HG02938 (cell line): ENCODE results near the gene ADI1.
A peak's percentile ranks its signal among the peaks of the same experiment; 100 is the strongest.
"Not testable (repeated sequence)": the region's sequence is repeated elsewhere in the genome, so short reads cannot be mapped to it uniquely, and the experiment has no call there.

ENCODE experiments used
- ATAC-seq: cut with Tn5 transposase; IDR thresholded peaks from one replicate; pipeline ENCODE4 v1.9.1; 2021; ENCODE audit warnings: mild to moderate bottlenecking, moderate library complexity; ENCODE audit not compliant: unreplicated experiment

The ADI1 gene

DNA sequence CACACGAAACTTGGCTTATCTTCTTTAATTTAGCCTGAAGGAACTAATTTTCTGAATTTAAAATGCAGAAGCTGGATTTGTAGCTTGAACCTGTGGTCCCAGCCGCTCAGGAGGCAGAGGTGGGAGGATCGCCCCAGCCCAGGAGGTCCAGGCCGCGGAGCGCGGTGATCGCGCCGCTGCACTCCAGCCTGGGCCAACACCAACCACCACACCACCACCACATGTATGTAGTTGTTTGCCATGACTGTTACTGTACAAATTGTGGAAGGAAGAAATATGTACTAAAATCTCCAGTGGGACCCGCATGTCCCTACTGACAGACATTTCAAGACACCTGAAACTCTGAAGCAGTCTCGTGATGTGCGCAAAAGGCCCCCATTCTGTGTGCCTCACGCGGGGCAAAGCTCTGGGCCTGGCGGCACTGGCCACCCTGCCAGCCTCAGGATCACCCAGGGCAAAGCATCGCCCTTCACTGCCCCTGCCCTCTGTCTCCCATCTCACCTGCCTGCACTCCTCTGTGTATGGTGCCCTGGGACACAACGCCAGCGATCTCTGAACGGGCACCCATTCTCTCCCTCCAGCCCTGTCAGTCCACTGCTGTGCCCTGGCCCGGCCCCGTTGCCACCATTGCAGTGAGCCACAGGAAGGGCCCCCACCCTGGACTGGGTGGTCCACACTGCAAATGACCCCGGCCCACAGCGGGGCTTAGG lies 10.1 kb upstream of the ADI1 start:
- no peak for ATAC-seq

DNA sequence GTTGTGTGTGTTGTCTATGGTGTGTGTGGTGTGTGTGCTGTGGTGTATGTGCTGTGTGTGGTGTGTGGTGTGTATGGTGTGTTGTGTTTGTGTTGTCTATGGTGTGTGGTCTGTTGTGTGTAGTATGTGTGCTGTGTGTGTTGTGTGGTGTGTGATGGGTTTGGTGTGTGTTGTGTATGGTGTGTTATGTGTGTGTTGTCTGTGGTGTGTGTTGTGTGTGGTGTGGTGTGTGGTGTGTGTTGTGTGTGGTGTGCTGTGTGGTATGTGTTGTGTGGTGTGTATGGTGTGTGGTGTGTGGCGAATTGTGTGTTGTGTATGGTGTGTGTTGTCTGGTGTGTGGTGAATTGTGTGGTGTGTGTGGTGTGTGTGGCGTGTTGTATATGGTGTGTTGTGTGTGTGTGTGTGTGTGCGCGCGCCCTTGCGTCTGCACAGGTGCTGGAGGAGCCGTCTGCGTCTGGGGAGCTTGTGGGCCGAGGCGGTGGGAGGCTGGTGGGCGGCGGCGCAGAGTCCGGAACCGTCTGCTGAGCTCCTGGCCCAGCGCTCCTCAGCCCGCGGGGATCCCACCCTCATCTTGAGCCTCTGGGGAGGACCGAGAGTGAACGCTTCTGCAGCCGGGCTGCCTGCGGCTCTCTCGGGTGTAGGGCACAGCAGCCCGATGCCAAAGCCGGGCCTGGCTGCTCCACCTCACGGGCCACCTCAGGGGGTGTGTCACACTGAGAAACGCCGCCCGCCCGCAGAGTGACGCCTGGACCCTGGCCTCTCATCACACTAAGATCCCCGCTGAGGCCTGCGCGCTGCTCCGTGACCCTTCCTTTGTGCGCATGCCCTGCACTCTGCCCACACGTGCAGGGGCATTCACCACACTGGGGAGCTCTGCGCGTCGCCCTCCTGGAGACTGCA lies 8.8 kb upstream of the ADI1 start:
- no peak for ATAC-seq

DNA sequence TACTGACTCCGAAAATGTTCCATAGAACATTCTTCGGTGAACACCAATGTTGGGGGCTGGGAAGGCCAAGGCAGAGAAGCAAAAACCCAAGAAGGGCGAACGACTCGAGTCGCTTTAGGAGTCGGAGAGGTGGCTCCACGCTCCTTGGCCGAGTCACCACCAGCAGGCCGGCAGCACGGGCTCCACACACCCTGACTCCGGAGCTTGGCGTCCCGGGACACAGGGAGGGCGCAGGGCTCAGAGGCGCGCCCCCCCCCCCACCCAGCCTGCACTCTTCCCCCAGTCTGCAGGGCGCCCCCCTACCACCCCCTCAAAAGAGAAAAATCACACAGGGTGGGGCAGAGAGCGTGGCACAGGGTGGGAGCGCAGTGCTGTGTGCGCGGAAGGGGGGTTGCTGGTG lies 7.5 kb upstream of the ADI1 start:
- ATAC-seq, result no peak

DNA sequence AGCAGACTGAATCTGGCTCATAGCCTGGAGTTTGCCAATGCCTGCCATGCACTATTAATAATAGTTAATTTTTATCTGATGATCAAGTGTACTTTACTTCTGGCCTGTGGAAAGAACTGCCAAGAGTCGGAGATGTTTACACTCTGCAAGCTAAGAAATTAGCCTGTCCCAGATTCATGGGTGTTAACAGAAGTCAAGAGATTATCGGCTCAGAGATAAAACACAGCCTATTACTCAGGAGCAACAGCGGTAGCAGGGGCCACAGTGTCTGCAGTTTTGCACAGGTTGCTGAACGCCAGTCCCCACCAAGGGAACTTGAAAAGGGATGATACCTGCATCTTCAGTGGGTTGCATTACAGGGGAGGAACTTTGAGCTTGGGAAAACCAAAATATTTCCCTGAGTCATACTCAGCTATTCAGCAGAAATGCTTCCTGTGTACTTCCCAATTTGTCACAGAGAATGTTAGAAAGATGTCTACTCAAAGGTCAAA lies 4.3 kb upstream of the ADI1 start:
- ATAC-seq, result no peak

DNA sequence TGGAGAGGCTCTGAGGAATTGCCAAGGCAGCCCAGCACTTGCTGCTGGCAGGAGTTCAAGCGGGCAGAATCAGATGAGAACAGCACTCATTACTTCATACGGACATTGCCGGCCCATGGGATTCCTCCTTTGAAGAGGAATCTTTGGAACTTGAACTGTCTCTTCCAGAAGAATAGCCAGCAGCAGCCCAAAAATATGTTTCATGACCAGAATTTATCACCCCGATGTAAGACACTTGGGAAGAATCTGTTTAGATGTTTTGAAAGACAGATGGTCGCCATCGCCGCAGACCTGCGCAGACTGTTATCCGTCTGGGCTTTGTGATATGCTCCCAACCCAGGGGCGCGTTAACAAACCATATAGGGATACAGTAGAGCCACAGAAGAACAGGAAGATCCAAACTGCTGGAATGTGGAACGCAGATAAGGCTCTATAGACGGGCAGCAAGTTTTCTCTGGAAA lies 3.7 kb upstream of the ADI1 start:
- ATAC-seq, result no peak

DNA sequence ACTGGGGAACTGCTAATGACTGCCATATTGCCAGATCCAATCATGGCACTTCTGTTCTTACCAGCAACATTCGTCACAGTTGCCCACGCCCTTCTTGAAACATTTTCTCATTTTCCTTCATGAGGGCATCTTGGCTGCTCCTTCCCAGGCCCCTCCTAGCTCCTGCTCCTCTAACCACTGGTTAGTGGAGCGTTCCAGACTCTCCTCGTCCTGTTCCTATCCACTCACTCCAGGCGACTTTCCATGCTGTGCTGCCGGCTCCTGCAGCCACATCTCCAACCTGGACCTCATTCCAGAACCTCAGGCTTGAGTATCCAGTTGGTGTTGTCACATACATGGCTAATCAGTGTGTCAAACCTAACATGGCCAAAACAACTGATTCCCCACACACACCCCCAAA lies 1.3 kb upstream of the ADI1 start:
- no peak for ATAC-seq

DNA sequence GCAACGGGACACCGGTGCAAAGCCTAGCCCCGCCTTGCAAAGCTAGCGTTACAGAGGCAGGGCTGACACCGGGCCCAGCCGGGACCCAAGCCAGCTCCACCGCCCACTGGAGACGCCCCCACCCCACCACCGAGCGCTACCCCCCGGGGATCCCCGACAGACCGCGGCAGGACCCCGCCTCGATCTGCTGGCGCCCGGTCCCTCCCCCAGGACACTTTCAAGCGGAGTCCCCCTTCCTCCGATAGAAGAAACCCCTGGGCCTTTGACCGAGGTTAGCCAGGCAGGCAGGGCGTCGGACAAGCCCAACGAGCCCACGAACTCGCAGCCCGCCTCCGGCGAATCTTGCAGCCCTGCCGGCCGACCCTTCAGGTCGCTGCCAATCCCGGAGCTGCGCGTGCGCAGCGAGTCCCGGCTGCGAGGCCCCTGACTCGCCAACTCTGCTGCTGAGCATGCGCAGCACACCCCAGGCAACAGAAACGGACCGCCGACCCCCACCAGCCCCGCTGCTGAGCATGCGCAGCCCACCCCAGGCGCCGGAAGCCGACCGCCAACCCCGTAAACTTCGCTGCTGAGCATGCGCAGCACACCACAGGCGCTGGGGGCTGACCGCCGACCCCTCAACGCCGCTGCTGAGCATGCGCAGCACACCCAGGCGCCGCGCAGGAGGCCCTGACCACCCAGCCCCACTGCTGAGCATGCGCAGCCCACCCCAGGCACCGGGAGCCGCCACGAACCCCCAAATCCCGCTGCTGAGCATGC lies 656 bp downstream of the ADI1 start:
- ATAC-seq, result peak; percentile 72

DNA sequence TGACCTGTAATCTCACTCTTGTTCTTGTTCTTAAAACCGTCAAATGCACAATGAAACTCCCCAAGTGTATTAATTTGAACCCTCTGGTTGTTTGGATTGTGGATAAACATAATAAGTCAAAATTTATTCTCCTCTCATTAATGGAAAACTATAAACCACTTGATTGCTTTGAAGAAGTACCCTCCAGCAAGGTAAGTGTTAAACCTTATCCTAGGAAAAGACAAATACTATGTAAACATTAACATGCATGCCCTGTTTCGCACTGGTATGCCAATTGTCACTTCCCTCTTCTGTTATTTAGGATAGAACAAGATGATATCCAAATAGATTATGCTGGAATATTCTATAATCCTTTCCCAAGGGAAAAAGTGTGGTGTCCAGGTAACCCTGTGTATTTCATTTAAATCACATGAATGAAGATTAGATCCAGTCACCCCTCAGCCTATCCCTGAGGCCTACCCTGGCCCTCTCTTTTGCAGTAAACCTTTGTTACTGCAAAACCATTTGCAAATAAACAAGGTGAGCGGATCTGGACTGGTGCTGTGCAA lies 1.3 kb downstream of the ADI1 start:
- no peak for ATAC-seq

DNA sequence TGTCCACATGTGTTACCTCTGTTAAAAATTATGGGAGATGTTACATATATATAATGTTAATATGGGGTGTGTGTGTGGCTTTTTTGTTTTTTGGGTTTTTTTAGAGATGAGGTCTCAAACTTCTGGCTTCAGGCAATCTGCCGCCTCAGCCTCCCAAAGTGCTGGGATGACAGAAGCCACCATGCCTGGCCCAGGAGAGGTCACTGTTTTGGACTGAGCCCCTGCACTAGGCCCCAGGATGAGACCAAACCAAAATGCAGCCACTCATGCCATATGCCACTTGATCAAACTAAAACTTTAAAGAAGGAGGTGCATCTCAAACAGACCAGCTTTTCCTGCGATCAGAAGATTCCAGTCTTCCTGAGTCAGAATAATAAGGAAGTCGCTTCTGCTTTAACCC lies 2.5 kb downstream of the ADI1 start:
- no peak for ATAC-seq

DNA sequence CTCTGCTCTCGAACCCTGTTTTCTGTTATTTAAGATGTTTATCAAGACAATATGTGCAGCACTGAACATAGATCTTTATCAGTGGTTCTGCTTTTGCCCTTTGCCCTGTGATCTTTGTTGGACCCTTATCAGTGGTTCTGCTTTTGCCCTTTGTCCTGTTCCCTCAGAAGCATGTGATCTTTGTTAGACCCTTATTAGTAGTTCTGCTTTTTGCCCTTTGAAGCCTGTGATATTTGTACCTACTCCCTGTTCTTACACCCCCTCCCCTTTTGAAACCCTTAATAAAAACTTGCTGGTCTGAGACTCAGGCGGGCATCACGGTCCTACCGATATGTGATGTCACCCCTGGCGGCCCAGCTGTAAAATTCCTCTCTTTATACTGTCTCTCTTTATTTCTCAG lies 3.9 kb downstream of the ADI1 start:
- ATAC-seq, result not testable (repeated sequence)

DNA sequence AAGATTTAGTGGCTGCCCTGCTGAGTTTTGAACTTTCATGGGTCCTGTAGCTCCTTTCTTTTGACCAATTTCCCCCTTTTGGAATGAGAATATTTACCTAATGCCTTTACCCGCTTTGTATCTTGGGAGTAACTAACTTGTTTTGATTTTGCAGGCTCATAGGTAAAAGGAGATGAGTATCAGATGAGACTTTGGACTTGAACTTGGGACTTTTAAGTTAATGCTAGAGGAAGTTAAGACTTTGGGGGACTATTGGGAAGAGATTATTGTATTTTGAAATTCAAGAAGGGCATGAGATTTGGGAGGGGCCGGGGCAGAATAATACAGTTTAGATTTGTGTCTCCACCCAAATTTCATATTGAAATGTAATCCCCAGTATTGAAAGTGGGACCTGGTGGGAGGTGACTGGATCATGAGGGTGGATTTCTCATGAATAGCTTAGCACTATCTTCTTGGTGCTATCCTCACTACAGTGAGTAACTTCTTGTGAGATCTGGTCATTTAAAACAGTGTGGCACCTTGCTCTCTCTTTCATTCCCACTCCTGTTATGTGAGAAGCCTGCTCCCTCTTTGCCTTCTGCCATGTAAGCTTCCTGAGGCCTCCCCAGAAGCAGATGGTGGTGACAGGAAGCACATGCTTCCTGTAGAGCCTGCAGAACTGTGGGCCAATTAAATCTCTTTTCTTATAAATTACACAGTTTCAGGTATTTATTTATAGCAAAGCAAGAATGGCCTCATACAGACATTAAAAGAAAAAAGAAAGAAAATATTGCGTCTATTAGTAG lies 6.1 kb downstream of the ADI1 start:
- ATAC-seq, result no peak

DNA sequence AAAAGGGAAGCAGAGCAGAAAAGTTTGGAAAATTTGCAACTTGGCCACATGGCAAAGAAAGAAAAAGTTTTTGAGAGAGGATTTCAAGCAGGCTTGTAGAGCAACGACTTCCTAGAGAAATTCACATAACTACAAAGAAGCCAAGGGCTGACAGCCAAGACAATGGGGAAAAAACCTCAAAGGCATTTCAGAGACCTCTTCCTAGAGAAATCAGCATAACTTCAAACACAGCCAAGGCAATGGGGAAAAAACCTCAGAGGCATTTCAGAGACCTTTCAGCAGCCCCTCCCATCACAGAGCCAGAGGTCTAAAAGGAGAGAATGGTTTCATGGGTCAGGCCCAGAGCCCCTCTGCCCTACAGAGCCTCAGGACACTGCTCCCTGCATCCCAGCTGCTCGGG lies 7.2 kb downstream of the ADI1 start:
- ATAC-seq, result no peak

DNA sequence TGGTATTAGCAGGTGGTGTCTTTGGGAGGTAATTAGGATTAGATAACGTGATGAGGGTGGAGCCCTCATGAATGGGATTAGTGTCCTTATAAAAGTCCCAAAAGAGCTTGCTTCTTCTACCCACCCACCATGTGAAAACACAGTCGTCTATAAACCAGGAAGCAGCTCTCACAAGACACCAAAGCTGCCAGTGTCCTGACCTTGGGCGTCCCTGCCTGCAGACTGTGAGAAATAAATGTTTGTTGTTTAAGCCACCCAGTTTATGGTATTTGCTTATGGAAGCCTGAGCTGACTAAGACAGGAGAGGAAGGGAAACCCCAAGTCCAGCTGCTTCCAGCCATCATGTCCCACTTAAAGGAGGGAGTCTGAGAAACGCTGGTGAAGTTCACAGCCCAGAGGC lies 13.6 kb downstream of the ADI1 start:
- no peak for ATAC-seq

DNA sequence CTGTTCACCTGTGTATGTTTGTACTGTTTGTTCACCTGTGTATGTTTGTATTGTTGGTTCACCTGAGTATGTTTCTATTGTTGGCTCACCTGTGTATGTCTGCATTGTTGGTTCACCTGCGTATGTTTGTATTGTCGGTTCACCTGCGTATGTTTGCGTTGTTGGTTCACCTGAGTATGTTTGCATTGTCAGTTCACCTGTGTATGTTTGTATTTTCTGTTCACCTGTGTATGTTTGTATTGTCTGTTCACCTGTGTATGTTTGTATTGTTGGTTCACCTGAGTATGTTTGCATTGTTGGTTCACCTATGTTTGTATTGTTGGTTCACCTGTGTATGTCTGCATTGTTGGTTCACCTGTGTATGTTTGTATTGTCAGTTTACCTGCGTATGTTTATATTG lies 14.6 kb downstream of the ADI1 start:
- ATAC-seq, result no peak

DNA sequence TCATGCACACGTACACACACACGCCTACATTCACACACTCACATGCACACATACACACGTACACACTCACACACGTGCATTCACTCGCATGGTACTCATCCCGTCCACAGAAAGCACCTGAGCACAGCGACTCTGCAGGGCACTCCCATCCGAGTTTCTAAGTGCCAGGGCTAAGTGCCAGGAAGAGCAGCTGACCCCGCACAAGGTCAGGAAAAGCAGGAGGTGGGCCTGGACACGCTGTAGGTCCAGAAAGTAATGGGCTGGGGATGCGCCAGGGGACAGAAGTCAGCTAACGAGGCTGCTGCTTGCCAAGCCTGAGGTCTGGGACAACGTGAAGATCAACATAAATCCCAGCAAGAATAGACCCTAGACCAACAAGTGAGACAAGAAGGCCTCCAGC lies 15.8 kb downstream of the ADI1 start:
- ATAC-seq, result no peak

DNA sequence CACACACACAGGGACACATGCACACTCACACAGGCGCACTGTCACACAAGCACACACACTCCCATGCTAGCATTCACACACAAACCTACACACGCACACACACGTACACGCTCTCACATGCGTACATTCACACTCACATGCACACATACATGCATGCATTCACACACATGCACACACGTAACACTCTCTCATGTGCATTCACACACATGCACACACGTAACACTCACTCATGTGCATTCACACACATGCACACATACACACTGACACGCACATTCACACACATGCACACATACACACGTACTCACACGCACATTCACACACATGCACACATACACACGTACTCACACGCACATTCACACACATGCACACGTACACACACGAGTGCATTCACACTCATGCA lies 16.3 kb downstream of the ADI1 start:
- no peak for ATAC-seq

DNA sequence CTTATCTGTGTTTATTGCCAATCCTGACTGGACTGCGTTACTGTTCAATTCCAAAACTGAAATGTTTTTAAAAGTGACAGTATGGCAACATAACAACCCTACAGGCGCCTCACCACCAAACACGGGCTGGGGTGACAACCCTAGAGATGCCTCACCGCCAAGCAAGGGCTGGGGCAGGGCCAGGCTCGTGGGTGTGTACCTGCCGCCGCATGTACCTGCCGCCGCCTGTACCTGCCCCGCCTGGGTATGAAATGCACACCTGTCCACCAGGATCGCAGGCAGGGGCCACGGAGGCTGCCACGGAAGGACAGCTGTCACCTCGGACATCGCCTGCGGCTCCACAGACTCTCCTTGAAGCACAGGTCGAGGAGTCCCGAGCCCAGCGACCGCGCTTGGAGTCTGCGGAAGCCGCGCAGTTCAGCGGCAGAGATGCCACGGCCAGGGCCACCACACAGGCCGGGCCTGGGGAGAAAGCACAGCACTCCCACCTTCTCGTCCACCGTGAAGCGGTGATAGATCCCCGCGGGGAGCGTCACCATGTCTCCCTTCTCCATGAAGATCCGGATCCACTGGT lies 18.9 kb downstream of the ADI1 start:
- no peak for ATAC-seq

DNA sequence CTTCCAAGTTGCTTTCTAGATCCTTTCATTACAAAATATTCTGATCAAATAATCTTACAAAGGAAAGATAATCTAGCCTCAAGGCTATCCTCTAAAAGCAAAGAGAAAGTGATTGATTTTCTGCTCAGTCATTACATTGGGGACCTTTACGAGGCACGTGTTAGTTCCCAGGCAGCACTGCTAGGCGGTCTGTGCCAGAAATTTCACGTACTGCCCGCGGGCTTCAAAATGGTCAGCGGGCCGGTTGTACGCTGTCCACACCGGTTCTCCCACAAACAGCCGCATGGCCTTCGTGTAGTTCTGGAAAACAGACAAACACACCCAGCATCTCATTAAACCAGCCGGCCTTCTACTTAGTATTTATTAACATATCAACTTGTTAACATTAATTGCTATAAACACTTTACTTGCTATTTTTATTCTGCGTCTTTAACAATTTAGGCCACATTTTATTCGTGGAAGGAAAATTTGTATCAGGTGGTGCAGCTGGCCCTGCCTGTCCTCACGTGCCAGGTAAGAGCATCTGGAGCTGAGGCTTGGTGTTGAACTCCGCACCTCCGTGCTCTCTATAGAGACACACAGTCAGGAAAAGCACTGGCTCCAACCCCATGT lies 20.4 kb downstream of the ADI1 start:
- ATAC-seq, result no peak

DNA sequence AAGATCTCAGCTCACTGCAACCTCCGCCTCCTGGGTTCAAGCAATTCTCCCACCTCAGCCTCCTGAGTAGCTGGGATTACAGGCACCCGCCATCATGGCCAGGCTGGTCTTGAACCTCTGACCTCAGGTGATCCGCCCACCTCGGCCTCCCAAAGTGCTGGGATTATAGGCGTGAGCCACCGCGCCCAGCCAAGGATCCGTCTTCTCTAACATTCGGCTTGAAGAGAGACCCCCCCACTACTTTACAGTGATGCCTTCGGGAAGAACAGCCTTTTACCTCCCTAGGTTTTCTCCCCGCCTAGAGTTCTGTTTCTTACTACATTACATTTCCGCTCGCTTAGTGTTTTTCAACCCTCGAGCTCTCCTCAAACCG lies 22.6 kb downstream of the ADI1 start:
- not testable (repeated sequence) for ATAC-seq
